GM12892 (cell line): ENCODE results near the gene LRMDA.

Experiments
- POLR2A ChIP-seq: IDR thresholded peaks from 2 replicates; pipeline ENCODE4 v1.6.1; 2011; ENCODE audit warnings: low read depth, low read length, control low read depth
- POLR2AphosphoS5 ChIP-seq: IDR thresholded peaks from 2 replicates; pipeline ENCODE4 v1.6.1; 2011; ENCODE audit warnings: low read depth, low read length, control low read depth
- TAF1 ChIP-seq: IDR thresholded peaks from 2 replicates; pipeline ENCODE4 v1.6.1; 2011; ENCODE audit warnings: low read depth, mild to moderate bottlenecking, control low read depth, low read length, borderline replicate concordance

- no peak for TF ChIP-seq POLR2A
- no peak for TF ChIP-seq TAF1
- TF ChIP-seq POLR2AphosphoS5: no peak
These were observed 770.5 kb downstream of the LRMDA start for GRCh38 chr10:76201962-76202361.
